PC-9 (cell line): ENCODE measurements around the gene CRABP2. TPM values are rescaled to one million over a fixed set of nuclear protein-coding genes. Genes with fewer than 3 reads are reported as not detected.

ENCODE experiments used
- BruUV-seq: library from RNA; stranded (reverse); fragments of 400-500 nt; replicated peaks from 2 replicates; lab custom pipeline; 2021; lab: Mats Ljungman, UMichigan
- CTCF ChIA-PET: fragments of 300-600 bp; sonication (Branson Sonifier 250); formaldehyde crosslinking; loops from one replicate; lab custom pipeline; 2022; ENCODE audit warnings: antibody characterized with exemption; lab: Charles Lee
- POLR2A ChIA-PET: fragments of 300-600 bp; sonication (Branson Sonifier 250); formaldehyde crosslinking; loops from one replicate; lab custom pipeline; 2022; ENCODE audit warnings: antibody characterized with exemption; ENCODE audit not compliant: unreplicated experiment; lab: Charles Lee
- DNase-seq, 2 experiments: peaks; one replicate each; pipeline versions ENCODE4 v3.0.0 to v3.0.0-alpha.2; 2015 to 2022; ENCODE audit warnings: mixed read lengths in 1 of 2
- H2AFZ ChIP-seq: fragments of 200-600 bp; sonication (generic); 2 replicates; pipeline ENCODE4 v1.8.1; 2017; ENCODE audit warnings: antibody characterized with exemption
- H3F3A ChIP-seq: fragments of 200-600 bp; sonication (generic); 2 replicates; pipeline ENCODE4 v1.8.1; 2017; ENCODE audit warnings: antibody characterized with exemption, mild to moderate bottlenecking, low read depth; ENCODE audit not compliant: insufficient read depth
- H3K27ac ChIP-seq: fragments of 200-600 bp; sonication (generic); 2 replicates; pipeline ENCODE4 v1.6.1; 2016; ENCODE audit warnings: mixed run types
- H3K27me3 ChIP-seq: fragments of 200-600 bp; sonication (generic); 2 replicates; pipeline ENCODE4 v1.6.1; 2016; ENCODE audit warnings: low read depth, mixed run types; ENCODE audit not compliant: insufficient read depth
- H3K36me3 ChIP-seq: fragments of 200-600 bp; sonication (generic); 2 replicates; pipeline ENCODE4 v1.6.1; 2016; ENCODE audit warnings: low read depth, mixed run types
- H3K4me1 ChIP-seq: fragments of 200-600 bp; sonication (generic); replicated peaks from 2 replicates; pipeline ENCODE4 v1.6.1; 2016; ENCODE audit warnings: mixed run types; ENCODE audit not compliant: insufficient read depth
- H3K4me2 ChIP-seq: fragments of 200-600 bp; sonication (generic); 2 replicates; pipeline ENCODE4 v1.6.1; 2017; ENCODE audit warnings: mixed run types
- H3K4me3 ChIP-seq: fragments of 200-600 bp; sonication (generic); 2 replicates; pipeline ENCODE4 v1.6.1; 2016; ENCODE audit warnings: mixed run types
- H3K79me2 ChIP-seq: fragments of 200-600 bp; sonication (generic); 2 replicates; pipeline ENCODE4 v1.6.1; 2017; ENCODE audit warnings: low read depth, mixed run types
- H3K9me2 ChIP-seq: fragments of 200-600 bp; sonication (generic); 2 replicates; pipeline ENCODE4 v1.8.1; 2017; ENCODE audit warnings: mild to moderate bottlenecking; ENCODE audit not compliant: insufficient read depth
- H3K9me3 ChIP-seq: fragments of 200-600 bp; sonication (generic); 2 replicates; pipeline ENCODE4 v1.8.1; 2016; ENCODE audit warnings: low read depth; ENCODE audit not compliant: insufficient read depth
- H4K20me1 ChIP-seq: fragments of 200-600 bp; sonication (generic); 2 replicates; pipeline ENCODE4 v1.8.1; 2017; ENCODE audit not compliant: insufficient read depth
- CTCF ChIP-seq: fragments of 200-600 bp; sonication (generic); conservative IDR thresholded peaks from 2 replicates; pipeline ENCODE4 v1.6.1; 2017; ENCODE audit warnings: mixed run types, antibody characterized with exemption, mild to moderate bottlenecking, moderate library complexity
- EZH2 ChIP-seq: fragments of 200-600 bp; sonication (generic); IDR thresholded peaks from 2 replicates; pipeline ENCODE4 v1.8.0; 2017; ENCODE audit warnings: antibody characterized with exemption, low read depth
- intact Hi-C: fragments of 100-400 bp; cut with micrococcal nuclease; formaldehyde crosslinking; loops from one replicate; pipeline ENCODE4 v1.10.0; 2022; ENCODE audit not compliant: unreplicated experiment
- total RNA-seq: library from RNA; stranded (reverse); gene quantifications from 2 replicates; pipeline ENCODE4 v1.2.3, GENCODE V29; 2021

The CRABP2 gene
- total RNA-seq, 1 experiment from 2014 or later: 142 TPM

GRCh38 chr1:156694690-156694962 lies 10.8 kb downstream of the CRABP2 start:
- Histone ChIP-seq H3K36me3 (no peaks in the 10 kb centered on the region), H3K27ac (peak overlapping the region; percentile 94), H3K4me1 (peaks cover 49% of the 10 kb centered on the region), H3K9me2 (no peaks in the 10 kb centered on the region), H3K9me3 (no peaks in the 10 kb centered on the region), H4K20me1 (no peaks in the 10 kb centered on the region), H2AFZ (peak overlapping the region; percentile 61; the same call in 1 of the 2 replicates), H3K4me2 (peak overlapping the region; percentile 95), H3K79me2 (no peaks in the 10 kb centered on the region), H3F3A (peaks cover 55% of the 10 kb centered on the region), H3K27me3 (no peaks in the 10 kb centered on the region), H3K4me3 (peak overlapping the region; percentile 54; the same call in 1 of the 2 replicates)
- POLR2A ChIA-PET: interaction anchor here (0.7 to 1.4 kb wide), 4 partner anchors 8 to 201 kb away, joined by 5 to 10 read pairs (median 7); partner anchors contain the start of genes CRABP2 and MRPL24
- TF ChIP-seq CTCF (no peak), EZH2 (no peak)
- no peak for DNase-seq
- CTCF ChIA-PET: interaction anchor here (0.6 to 0.7 kb wide), 3 partner anchors 8 to 1402 kb away, joined by 4 to 8 read pairs (median 5); no protein-coding TSS in a partner anchor
- intact Hi-C loops: loop anchor here (5.0 to 10.0 kb wide), 3 partner anchors 73 to 440 kb away; partner anchors contain the start of genes ETV3, MEF2D and PRCC
- BruUV-seq: no TSS peak

DNA sequence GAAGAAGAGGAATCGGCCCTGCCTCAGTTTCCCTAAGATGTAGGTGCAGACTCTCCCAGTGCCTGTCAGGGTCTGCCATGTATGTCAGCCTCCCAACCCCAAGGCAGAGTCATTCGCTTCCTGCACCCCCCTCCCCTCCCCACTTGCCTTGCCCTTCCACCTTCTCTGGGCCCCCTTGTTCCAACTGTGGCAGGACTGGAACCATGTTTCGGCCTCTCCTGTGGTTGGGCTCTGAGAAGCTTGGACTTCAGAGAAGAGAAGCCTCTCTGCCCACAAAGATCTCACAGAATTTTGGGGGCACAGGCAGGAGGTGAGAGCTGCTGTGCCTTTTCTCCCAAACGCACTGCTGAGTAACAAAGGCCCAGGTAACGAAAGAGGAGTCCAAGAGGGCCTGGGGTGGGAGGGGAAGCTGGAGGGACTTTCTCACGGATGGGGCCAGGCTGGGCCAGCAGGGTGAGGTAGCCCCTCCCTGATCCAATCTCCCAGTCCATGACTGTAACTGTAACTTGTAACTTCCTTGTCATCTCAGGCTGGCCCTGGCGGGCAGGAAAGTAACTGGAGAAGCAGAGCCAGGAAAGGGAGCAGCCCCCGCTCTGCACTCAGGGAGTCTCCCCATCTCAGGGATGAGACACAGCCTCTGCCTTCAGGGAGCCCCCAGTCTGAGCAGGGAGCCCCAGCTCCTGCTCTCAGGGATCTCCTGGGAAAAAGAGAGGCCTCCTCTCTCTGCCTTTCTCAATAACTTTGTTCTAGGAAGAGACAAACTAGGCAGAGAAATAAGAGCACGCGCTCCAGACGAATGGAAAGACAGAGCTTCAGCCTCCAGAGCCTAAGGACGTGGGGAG lies 11.3 kb downstream of the CRABP2 start:
- peaks cover 55% of the 10 kb centered on the region for H3K4me1 ChIP-seq
- ChIA-PET POLR2A (interaction anchor here (0.5 to 1.4 kb wide), 5 partner anchors 9 to 264 kb away, joined by 3 to 10 read pairs (median 6); partner anchors contain the start of genes CRABP2 and MRPL24), CTCF (interaction anchor here (0.6 to 1.2 kb wide), 4 partner anchors 9 to 1402 kb away, joined by 4 to 8 read pairs (median 6); no protein-coding TSS in a partner anchor)
- no peaks in the 10 kb centered on the region for H3K27me3 ChIP-seq
- H3K36me3 ChIP-seq: no peaks in the 10 kb centered on the region
- H2AFZ ChIP-seq: peak overlapping the region; percentile 61; the same call in 1 of the 2 replicates
- no peaks in the 10 kb centered on the region for H4K20me1 ChIP-seq
- peak overlapping the region; percentile 94 for H3K27ac ChIP-seq
- BruUV-seq: TSS peak; percentile 93
- H3K79me2 ChIP-seq: no peaks in the 10 kb centered on the region
- intact Hi-C loops: loop anchor here (1.0 to 10.0 kb wide), 5 partner anchors 11 to 441 kb away; partner anchors contain the start of genes CRABP2, ETV3, HDGF and MEF2D
- peaks cover 55% of the 10 kb centered on the region for H3F3A ChIP-seq
- TF ChIP-seq CTCF: peak; percentile 22; the same call in 1 of the 2 replicates
- TF ChIP-seq EZH2: no peak
- DNase-seq: peak; percentile 80 to 82
- no peaks in the 10 kb centered on the region for H3K9me2 ChIP-seq
- H3K9me3 ChIP-seq: no peaks in the 10 kb centered on the region
- peak overlapping the region; percentile 95 for H3K4me2 ChIP-seq
- peak overlapping the region; percentile 54; the same call in 1 of the 2 replicates for H3K4me3 ChIP-seq
